Epithelial cell of proximal tubule (primary cell): ENCODE data around the gene KIF25. TPM values are rescaled to one million over a fixed set of nuclear protein-coding genes. Genes with fewer than 3 reads are reported as not detected.

Experiments used
- DNase-seq: peaks from one replicate; pipeline ENCODE4 v3.0.0-alpha.2; 2011; ENCODE audit warnings: low read depth
- H3K4me3 ChIP-seq: 2 replicates; pipeline ENCODE4 v1.5.1; 2011; ENCODE audit warnings: low read depth, mild to moderate bottlenecking, low read length
- CTCF ChIP-seq: conservative IDR thresholded peaks from 2 replicates; pipeline ENCODE4 v1.5.1; 2012; ENCODE audit warnings: low read depth, mild to moderate bottlenecking, low read length
- total RNA-seq: library from RNA; depleted of rRNA; stranded (reverse); fragments of >200 nt; gene quantifications from 2 replicates; pipeline ENCODE4 v1.2.3, GENCODE V29; 2015

The KIF25 gene
- total RNA-seq, 1 donor from 2014 or later = not detected

- no peak overlapping the region for H3K4me3 ChIP-seq
- no peak for DNase-seq
- TF ChIP-seq CTCF = no peak
Observed at GRCh38 chr6:168093634-168094033, 96.2 kb downstream of the KIF25 start.

Other genes starting within 250 kb of the KIF25 start
- 38.3 and 109 TPM in 2 replicates for gene AFDN, start 170.8 kb upstream of the KIF25 start, total RNA-seq
- not detected in 2 replicates for gene FRMD1, start 81.5 kb downstream of the KIF25 start, total RNA-seq